GM12865 (cell line): Measurements from ENCODE around the gene ELOVL3.
"Not testable (repeated sequence)": the region's sequence is repeated elsewhere in the genome, so short reads cannot be mapped to it uniquely, and the experiment has no call there.

ENCODE experiments used
- DNase-seq: peaks from one replicate; pipeline ENCODE4 v3.0.0; 2010; ENCODE audit warnings: low read depth
- H3K4me3 ChIP-seq: 2 replicates; pipeline ENCODE4 v1.5.1; 2011; ENCODE audit warnings: mild to moderate bottlenecking, low read depth, low read length, control low read depth
- TF ChIP-seq, protein P1 (sequence below): IDR thresholded peaks from 2 replicates; pipeline ENCODE4 v1.5.1; 2011; ENCODE audit warnings: low read length, control low read depth, low read depth, inconsistent platforms; ENCODE audit not compliant: insufficient read depth; ENCODE audit errors: missing control alignments

Gene ELOVL3

DNA sequence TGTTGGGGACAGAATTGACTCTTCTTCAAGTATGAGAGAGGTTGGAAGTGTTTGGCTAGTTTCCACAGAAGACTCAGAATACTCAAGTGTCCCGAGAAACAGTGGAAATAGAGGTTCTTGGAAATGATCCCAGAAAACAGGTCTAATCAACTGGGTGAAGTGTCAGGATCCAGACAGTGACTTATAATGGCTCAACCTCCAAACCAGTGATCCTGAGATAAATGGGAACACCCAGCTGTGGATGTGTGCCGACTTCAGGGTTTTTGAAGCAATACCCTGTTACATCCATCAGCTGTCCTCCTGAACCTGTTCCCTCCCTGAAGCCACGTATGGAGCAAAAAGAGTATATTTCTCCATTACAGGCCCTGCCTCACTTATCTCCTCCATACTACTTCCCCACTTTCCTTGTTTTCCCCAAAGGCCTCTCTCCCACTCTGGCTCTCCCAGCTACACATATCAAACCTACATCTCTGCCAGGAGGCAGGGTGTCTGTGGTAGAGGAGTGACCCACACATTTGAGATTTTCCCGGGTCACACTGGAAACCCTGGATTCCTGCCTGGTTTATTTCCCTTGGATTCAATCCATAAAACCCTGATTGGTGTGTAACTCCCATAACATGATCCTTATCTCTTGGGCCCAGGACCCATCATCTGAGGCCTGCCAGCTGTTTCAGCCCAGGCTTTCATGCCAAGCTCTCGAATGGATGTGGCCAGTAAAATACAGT is 17.6 kb upstream of the ELOVL3 start:
- DNase-seq, result no peak
- TF ChIP-seq, protein P1, sequence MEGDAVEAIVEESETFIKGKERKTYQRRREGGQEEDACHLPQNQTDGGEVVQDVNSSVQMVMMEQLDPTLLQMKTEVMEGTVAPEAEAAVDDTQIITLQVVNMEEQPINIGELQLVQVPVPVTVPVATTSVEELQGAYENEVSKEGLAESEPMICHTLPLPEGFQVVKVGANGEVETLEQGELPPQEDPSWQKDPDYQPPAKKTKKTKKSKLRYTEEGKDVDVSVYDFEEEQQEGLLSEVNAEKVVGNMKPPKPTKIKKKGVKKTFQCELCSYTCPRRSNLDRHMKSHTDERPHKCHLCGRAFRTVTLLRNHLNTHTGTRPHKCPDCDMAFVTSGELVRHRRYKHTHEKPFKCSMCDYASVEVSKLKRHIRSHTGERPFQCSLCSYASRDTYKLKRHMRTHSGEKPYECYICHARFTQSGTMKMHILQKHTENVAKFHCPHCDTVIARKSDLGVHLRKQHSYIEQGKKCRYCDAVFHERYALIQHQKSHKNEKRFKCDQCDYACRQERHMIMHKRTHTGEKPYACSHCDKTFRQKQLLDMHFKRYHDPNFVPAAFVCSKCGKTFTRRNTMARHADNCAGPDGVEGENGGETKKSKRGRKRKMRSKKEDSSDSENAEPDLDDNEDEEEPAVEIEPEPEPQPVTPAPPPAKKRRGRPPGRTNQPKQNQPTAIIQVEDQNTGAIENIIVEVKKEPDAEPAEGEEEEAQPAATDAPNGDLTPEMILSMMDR, result no peak
- H3K4me3 ChIP-seq, result no peak overlapping the region

DNA sequence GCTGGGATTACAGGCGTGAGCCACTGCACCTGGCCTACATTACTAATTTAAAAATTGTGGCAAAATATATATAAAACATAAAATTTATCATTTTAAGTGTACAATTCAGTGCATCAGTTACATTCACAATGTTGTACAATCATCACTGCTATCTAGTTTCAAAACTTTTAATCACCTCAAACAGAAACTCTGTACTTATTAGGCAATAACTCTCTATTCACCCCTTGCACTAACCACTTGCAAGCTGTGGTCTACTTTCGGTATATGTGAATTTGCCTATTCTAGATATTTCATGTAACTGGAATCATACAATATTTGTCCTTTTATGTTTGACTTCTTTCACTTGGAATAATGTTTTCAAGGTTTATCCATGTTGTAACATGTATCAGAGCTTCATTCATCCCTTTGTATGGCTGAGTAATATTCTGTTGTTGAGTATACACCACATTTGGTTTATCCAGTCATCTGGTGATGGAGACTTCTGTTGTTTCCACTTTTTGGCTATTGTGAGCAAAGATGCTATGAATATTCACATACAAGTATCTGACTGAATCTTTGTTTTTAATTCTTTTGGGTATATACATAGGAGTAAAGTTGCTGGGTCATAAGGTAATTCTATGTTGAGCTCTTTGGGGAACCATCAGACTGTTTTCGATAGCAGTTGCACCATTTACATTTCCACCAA is 14.3 kb upstream of the ELOVL3 start:
- peak; percentile 25 for DNase-seq
- TF ChIP-seq, protein P1, result no peak
- no peak overlapping the region for H3K4me3 ChIP-seq

DNA sequence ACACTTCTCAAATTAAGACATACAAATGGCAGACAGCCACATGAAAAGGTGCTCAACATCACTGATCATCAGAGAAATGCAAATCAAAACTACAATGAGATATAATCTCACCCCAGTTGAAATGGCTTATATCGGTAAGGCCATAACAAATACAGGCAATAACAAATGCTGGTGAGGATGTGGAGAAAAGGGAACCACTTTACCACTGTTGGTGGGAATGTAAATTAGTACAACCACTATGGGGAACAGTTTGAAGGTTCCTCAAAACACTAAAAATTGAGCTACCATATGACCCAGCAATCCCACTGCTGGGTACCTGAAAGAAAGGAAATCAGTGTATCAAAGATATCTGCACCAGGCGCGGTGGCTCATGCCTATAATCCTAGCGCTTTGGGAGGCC is 12.5 kb upstream of the ELOVL3 start:
- not testable (repeated sequence) for DNase-seq, H3K4me3 ChIP-seq

DNA sequence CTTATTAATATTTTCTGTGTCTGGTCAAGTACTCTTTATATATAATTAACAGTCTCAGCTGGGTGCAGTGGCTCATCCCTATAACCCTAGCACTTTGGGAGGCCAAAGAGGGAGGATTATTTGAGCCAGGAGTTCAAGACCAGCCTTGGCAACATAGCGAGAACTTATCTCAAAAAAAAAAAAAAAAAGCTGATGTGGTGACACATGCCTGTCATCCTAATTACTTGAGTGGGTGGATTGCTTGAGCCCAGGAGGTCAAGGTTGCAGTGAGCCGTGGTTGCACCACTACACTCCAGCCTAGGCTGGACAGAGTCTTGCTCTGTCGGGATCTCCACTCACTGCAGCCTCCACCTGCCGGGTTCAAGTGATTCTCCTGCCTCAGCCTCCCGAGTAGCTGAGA is 6.7 kb upstream of the ELOVL3 start:
- no peak for DNase-seq
- TF ChIP-seq, protein P1, result no peak
- no peak overlapping the region for H3K4me3 ChIP-seq

DNA sequence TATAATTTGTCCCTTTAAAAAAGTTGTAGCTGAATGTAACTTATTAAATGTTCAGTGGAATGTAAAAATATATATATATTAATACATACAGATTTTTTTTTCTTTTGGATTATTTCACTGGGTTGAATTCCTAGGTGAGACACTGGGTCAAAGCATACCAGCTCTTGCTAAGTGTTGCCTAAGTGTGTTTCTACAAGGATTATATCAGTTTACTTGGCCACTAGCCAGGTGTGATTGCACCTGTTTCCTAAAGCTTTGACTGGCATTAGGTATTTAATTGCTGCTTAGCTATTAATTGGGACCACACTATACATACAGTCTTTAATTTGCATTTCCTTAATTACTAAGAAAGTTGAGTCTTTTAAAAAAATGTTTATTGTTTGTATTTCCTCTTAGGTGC is 5.5 kb upstream of the ELOVL3 start:
- TF ChIP-seq, protein P1, result no peak
- H3K4me3 ChIP-seq, result no peak overlapping the region
- no peak for DNase-seq

DNA sequence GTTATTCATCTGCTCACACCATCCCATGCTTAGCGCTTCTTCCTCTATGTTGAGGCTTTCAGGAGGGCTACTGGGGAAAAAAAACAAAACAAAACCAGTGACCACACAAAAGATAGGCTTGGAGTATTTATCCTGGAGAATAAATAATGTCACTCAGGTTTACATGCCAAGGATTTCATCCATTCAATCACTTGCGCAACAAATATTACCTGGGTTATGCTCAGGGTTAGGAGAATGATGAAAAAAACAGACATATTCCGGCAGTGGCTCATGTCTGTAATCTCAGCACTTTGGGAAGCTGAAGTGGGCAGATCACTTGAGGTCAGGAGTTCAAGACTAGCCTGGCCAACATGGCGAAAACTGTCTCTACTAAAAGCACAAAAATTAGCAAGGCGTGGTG is 3.3 kb upstream of the ELOVL3 start:
- no peak for DNase-seq
- TF ChIP-seq, protein P1, result no peak
- no peak overlapping the region for H3K4me3 ChIP-seq

DNA sequence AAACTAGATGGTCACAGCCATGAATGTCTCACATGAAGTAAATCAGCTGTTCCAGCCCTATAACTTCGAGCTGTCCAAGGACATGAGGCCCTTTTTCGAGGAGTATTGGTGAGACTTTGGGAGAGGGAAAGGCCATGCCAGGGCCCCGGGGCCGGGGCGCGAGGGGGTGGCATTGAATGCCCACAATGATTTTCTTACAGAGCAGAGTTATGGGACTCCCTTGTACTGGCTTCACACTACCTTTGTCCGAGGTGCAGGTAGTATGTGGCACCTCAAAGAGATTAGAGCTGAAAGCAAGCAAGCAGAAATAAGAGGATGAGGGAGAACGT is 407 bp downstream of the ELOVL3 start:
- peak overlapping the region; percentile 31 for H3K4me3 ChIP-seq
- TF ChIP-seq, protein P1, result no peak
- DNase-seq, result no peak
